IMR-90 (cell line): ENCODE data around the gene OR4D9. TPM values are rescaled to one million over a fixed set of nuclear protein-coding genes. Genes with fewer than 3 reads are reported as not detected.

Experiments used
- ATAC-seq: fragments of 200-7000 bp; cut with Tn5 transposase; 2 replicates; pipeline ENCODE4 v1.9.1; 2020; ENCODE audit warnings: low read depth, mild to moderate bottlenecking, moderate library complexity
- BruUV-seq: library from RNA; stranded (reverse); fragments of 400-500 nt; replicated peaks from 2 replicates; lab custom pipeline; 2021; lab: Mats Ljungman, UMichigan
- CTCF ChIA-PET: fragments of 300-600 bp; formaldehyde crosslinking; extraction: SDS; loops from one replicate; lab custom pipeline; 2021; ENCODE audit warnings: antibody characterized with exemption; lab: Yijun Ruan, JAX
- POLR2A ChIA-PET: fragments of 300-600 bp; sonication (Branson Sonifier 250); formaldehyde crosslinking; loops from one replicate; lab custom pipeline; 2022; ENCODE audit warnings: antibody characterized with exemption; ENCODE audit not compliant: unreplicated experiment; lab: Charles Lee
- DNase-seq: peaks from one replicate; pipeline ENCODE4 v3.0.0; 2013
- H2AFZ ChIP-seq: replicated peaks from 2 replicates; pipeline ENCODE3; 2013; ENCODE audit warnings: low read length, mild to moderate bottlenecking; ENCODE audit not compliant: poor library complexity
- H2AK5ac ChIP-seq: 2 replicates; pipeline ENCODE4 v1.6.1; 2013; ENCODE audit warnings: low read depth, low read length, inconsistent platforms
- H2AK9ac ChIP-seq: replicated peaks from 2 replicates; pipeline ENCODE3; 2013; ENCODE audit warnings: mild to moderate bottlenecking, low read depth, low read length, moderate library complexity; ENCODE audit not compliant: poor library complexity
- H2BK120ac ChIP-seq: 2 replicates; pipeline ENCODE4 v1.6.1; 2013; ENCODE audit warnings: low read depth, low read length, inconsistent platforms
- H2BK15ac ChIP-seq: 3 replicates; pipeline ENCODE4 v1.6.1; 2013; ENCODE audit warnings: low read depth, low read length, inconsistent platforms
- H2BK20ac ChIP-seq: 2 replicates; pipeline ENCODE4 v1.6.1; 2013; ENCODE audit warnings: low read depth, mild to moderate bottlenecking, inconsistent platforms, low read length, moderate library complexity
- H2BK5ac ChIP-seq: 2 replicates; pipeline ENCODE4 v1.6.1; 2013; ENCODE audit warnings: mild to moderate bottlenecking, low read depth, low read length, inconsistent platforms; ENCODE audit not compliant: poor library complexity, severe bottlenecking
- H3K14ac ChIP-seq: replicated peaks from 2 replicates; pipeline ENCODE4 v1.6.1; 2013; ENCODE audit warnings: low read depth, low read length, inconsistent platforms
- H3K18ac ChIP-seq: 2 replicates; pipeline ENCODE4 v1.6.1; 2013; ENCODE audit warnings: low read depth, low read length, control low read depth
- H3K23ac ChIP-seq: 2 replicates; pipeline ENCODE4 v1.6.1; 2013; ENCODE audit warnings: low read depth, low read length, inconsistent platforms
- H3K27ac ChIP-seq: 2 replicates; pipeline ENCODE4 v1.5.1; 2013; ENCODE audit warnings: mild to moderate bottlenecking, control low read depth, low read length; ENCODE audit not compliant: insufficient read depth
- H3K27me3 ChIP-seq: 2 replicates; pipeline ENCODE4 v1.6.1; 2013; ENCODE audit warnings: low read length; ENCODE audit not compliant: control insufficient read depth, insufficient read depth
- H3K36me3 ChIP-seq: 2 replicates; pipeline ENCODE4 v1.6.1; 2013; ENCODE audit warnings: low read length, mixed read lengths; ENCODE audit not compliant: control insufficient read depth, insufficient read depth
- H3K4ac ChIP-seq: 2 replicates; pipeline ENCODE4 v1.6.1; 2013; ENCODE audit warnings: low read depth, low read length, inconsistent platforms
- H3K4me1 ChIP-seq: 2 replicates; pipeline ENCODE4 v1.6.1; 2013; ENCODE audit warnings: low read length, mixed read lengths; ENCODE audit not compliant: control insufficient read depth, insufficient read depth
- H3K4me2 ChIP-seq: 2 replicates; pipeline ENCODE4 v1.6.1; 2013; ENCODE audit warnings: low read depth, mild to moderate bottlenecking, control low read depth, low read length, moderate library complexity
- H3K4me3 ChIP-seq: 2 replicates; pipeline ENCODE4 v1.5.1; 2013; ENCODE audit warnings: low read depth, mild to moderate bottlenecking, control low read depth, low read length, moderate library complexity; ENCODE audit not compliant: insufficient read depth
- H3K56ac ChIP-seq: 2 replicates; pipeline ENCODE4 v1.6.1; 2013; ENCODE audit warnings: low read length, inconsistent platforms; ENCODE audit not compliant: insufficient read depth; ENCODE audit errors: extremely low read depth
- H3K79me1 ChIP-seq, 2 experiments: 2 replicates each; pipeline ENCODE4 v1.6.1; 2013; ENCODE audit warnings: low read length in 2 of 2, inconsistent platforms in 1 of 2, low read depth in 1 of 2
- H3K9ac ChIP-seq: 2 replicates; pipeline ENCODE4 v1.6.1; 2013; ENCODE audit warnings: low read depth, low read length, control low read depth
- H3K9me1 ChIP-seq: 2 replicates; pipeline ENCODE4 v1.6.1; 2013; ENCODE audit warnings: low read length, inconsistent platforms; ENCODE audit not compliant: insufficient read depth
- H3K9me3 ChIP-seq: 2 replicates; pipeline ENCODE4 v1.6.1; 2013; ENCODE audit warnings: low read length; ENCODE audit not compliant: control insufficient read depth, insufficient read depth
- H4K20me1 ChIP-seq: 2 replicates; pipeline ENCODE4 v1.6.1; 2013; ENCODE audit warnings: low read length, inconsistent platforms; ENCODE audit not compliant: insufficient read depth
- H4K5ac ChIP-seq: 2 replicates; pipeline ENCODE4 v1.6.1; 2013; ENCODE audit warnings: mild to moderate bottlenecking, low read depth, low read length, control low read depth
- H4K8ac ChIP-seq, 2 experiments: 2 replicates each; pipeline ENCODE4 v1.6.1; 2013; ENCODE audit warnings: low read depth in 2 of 2, low read length in 2 of 2, control low read depth in 1 of 2, inconsistent platforms in 1 of 2
- H4K91ac ChIP-seq: 2 replicates; pipeline ENCODE4 v1.6.1; 2013; ENCODE audit warnings: low read depth, low read length, inconsistent platforms; ENCODE audit not compliant: insufficient read depth
- CHD1 ChIP-seq: IDR thresholded peaks from 2 replicates; pipeline ENCODE4 v1.6.1; 2012; ENCODE audit warnings: low read depth, low read length, improper control_type of control experiment
- ELK1 ChIP-seq: fragments of 150-350 bp; IDR thresholded peaks from 2 replicates; pipeline ENCODE4 v1.6.1; 2016; ENCODE audit warnings: low read depth, mild to moderate bottlenecking, low read length, moderate library complexity, borderline replicate concordance
- FOS ChIP-seq: fragments of 150-350 bp; IDR thresholded peaks from 2 replicates; pipeline ENCODE4 v1.6.1; 2016; ENCODE audit warnings: low read depth, low read length
- MAFK ChIP-seq: IDR thresholded peaks from 2 replicates; pipeline ENCODE4 v1.6.1; 2012; ENCODE audit warnings: low read depth, low read length, improper control_type of control experiment
- MAZ ChIP-seq: IDR thresholded peaks from 2 replicates; pipeline ENCODE4 v1.6.1; 2012; ENCODE audit warnings: low read depth, mild to moderate bottlenecking, low read length, improper control_type of control experiment, moderate library complexity, borderline replicate concordance
- RCOR1 ChIP-seq: IDR thresholded peaks from 2 replicates; pipeline ENCODE4 v1.6.1; 2012; ENCODE audit warnings: mild to moderate bottlenecking, low read length, improper control_type of control experiment; ENCODE audit not compliant: insufficient replicate concordance
- RFX5 ChIP-seq: IDR thresholded peaks from 2 replicates; pipeline ENCODE4 v1.8.0; 2012; ENCODE audit warnings: low read depth, mild to moderate bottlenecking, low read length, moderate library complexity
- WGBS, 2 experiments: methylation state at CpG; one replicate each; pipeline versions ENCODE4 v1.1.5 to v1.1.7; 2013; ENCODE audit warnings: missing lambda C conversion rate in 2 of 2; ENCODE audit not compliant: insufficient read length in 1 of 2; ENCODE audit errors: extremely low coverage in 2 of 2; 5-methylcytosine and 5-hydroxymethylcytosine counted together
- dilution Hi-C: fragments of 300-500 bp; cut with HindIII; formaldehyde crosslinking; loops from one replicate; pipeline ENCODE4 v1.14.3; 2018; ENCODE audit warnings: low sequenced_read_pairs; ENCODE audit not compliant: unreplicated experiment
- in situ Hi-C: fragments of 300-500 bp; cut with MboI; formaldehyde crosslinking; loops from 3 replicates; pipeline ENCODE4 v1.14.3; 2019; ENCODE audit warnings: low sequenced_read_pairs, inconsistent platforms, mixed read lengths
- intact Hi-C: fragments of 100-400 bp; cut with micrococcal nuclease; formaldehyde crosslinking; loops from 2 replicates; pipeline ENCODE4 v1.10.0; 2022
- polyA plus RNA-seq, 3 experiments: library from polyadenylated mRNA; depleted of rRNA; stranded (reverse); fragments of >200 nt; gene quantifications; 2 replicates each; pipeline ENCODE4 v1.2.3, GENCODE V29; 2012; ENCODE audit warnings: low replicate concordance in 1 of 3
- total RNA-seq: library from RNA; depleted of rRNA; stranded (reverse); fragments of >200 nt; gene quantifications from 2 replicates; pipeline ENCODE4 v1.2.3, GENCODE V29; 2012
- TF ChIP-seq, protein P1 (sequence below): fragments of 150-350 bp; IDR thresholded peaks from 2 replicates; pipeline ENCODE4 v1.6.1; 2017; ENCODE audit warnings: mild to moderate bottlenecking, antibody characterized with exemption, low read length, low read depth

OR4D9 gene
- total and polyA plus RNA-seq, 2 of the 4 experiments (the other 2 are of a cell fraction), result not detected

DNA sequence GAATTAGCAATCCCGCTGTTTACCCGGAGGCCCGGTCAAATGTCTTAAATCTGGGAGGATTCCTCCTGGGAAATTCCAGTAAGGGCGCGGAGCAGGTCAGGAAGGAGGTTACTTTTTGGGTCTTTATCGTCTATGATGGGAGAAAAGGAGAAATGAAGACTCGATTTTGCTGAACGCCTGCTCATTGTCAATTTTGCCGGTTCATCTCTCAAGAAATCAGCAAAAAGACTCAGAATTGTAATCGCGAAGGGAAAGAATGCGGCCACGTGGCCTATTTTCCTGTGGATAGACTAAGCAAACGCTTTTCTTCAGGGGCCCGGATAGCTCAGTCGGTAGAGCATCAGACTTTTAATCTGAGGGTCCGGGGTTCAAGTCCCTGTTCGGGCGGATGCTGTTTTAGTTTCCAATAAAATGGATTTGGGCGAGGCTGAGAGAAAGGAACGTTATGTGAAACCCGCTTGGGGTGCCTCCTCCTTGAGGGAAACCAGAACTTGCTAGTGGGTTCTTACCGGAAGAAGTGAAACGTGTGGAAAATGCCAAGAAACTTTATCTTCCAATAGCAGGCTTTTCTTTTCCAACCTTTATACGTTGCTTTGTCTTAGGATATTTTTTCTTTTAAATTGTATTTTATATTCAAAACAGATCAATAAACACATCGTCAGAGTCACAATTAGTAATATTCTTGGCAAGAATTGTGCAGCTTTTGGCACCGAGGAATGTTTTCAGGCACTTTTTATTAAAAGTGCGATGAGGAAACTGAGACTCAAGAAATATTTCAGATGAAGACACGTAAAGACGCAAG, 45.0 kb downstream of the OR4D9 start:
- no peaks in the 10 kb centered on the region for H3K36me3 ChIP-seq
- H2AFZ ChIP-seq, result peak overlapping the region; percentile 90
- DNase-seq (peak; percentile 93), ATAC-seq (peak; percentile 60)
- H3K4me3 ChIP-seq, result peak overlapping the region; percentile 45
- H2BK15ac ChIP-seq, result peak overlapping the region; percentile 16; the same call in 1 of the 3 replicates
- H3K4me1 ChIP-seq, result peaks cover 3% of the 10 kb centered on the region; the same call in 1 of the 2 replicates
- H2BK20ac ChIP-seq, result peak overlapping the region; percentile 36; the same call in 1 of the 2 replicates
- in situ Hi-C loops (loop anchor here (10.0 to 25.0 kb wide), 2 partner anchors 248 to 969 kb away; partner anchors contain the start of genes LPXN and ZFP91), intact Hi-C loops (loop anchor here (2.0 to 10.0 kb wide), 2 partner anchors 60 to 982 kb away; partner anchors contain the start of genes LPXN and ZFP91), dilution Hi-C loops (no loop called here)
- no peaks in the 10 kb centered on the region; the same call in none of the 2 replicates for H4K20me1 ChIP-seq
- H3K18ac ChIP-seq, result peak overlapping the region; percentile 28; the same call in 1 of the 2 replicates
- no peaks in the 10 kb centered on the region for H3K27me3 ChIP-seq
- ChIA-PET CTCF (no interaction called here), POLR2A (no interaction called here)
- H3K23ac ChIP-seq, result peak overlapping the region; percentile 82
- H3K27ac ChIP-seq, result peak overlapping the region; percentile 31; the same call in 1 of the 2 replicates
- no peak for TF ChIP-seq MAFK
- TF ChIP-seq, protein P1, sequence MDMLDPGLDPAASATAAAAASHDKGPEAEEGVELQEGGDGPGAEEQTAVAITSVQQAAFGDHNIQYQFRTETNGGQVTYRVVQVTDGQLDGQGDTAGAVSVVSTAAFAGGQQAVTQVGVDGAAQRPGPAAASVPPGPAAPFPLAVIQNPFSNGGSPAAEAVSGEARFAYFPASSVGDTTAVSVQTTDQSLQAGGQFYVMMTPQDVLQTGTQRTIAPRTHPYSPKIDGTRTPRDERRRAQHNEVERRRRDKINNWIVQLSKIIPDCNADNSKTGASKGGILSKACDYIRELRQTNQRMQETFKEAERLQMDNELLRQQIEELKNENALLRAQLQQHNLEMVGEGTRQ, result peak; percentile 91
- peak; percentile 37; the same call in 1 of the 2 replicates for TF ChIP-seq MAZ
- no peak for TF ChIP-seq RFX5
- TF ChIP-seq FOS, result peak; percentile 82; the same call in 1 of the 2 replicates
- peak; percentile 34 for TF ChIP-seq RCOR1
- TF ChIP-seq CHD1, result 0 out of 2 replicates have a peak, but pooled peaks have one; percentile 55
- TF ChIP-seq ELK1, result no peak
- H2BK120ac ChIP-seq, result peak overlapping the region; percentile 82
- 5% methylated on average over 19 of the region's 30 CpGs; no CpG with 5 or more reads in 1 of the 2 experiments for WGBS, 2 experiments
- no peak overlapping the region for H2AK5ac ChIP-seq
- no peaks in the 10 kb centered on the region for H3K9me1 ChIP-seq
- no peaks in the 10 kb centered on the region for H3K9me3 ChIP-seq
- H3K4ac ChIP-seq, result peak overlapping the region; percentile 51; the same call in 1 of the 2 replicates
- BruUV-seq, result no TSS peak
- H2AK9ac ChIP-seq, result no peak overlapping the region
- peak overlapping the region; percentile 63 for H3K4me2 ChIP-seq
- no peaks in the 10 kb centered on the region for H3K79me1 ChIP-seq
- peak overlapping the region; percentile 77 for H3K14ac ChIP-seq
- peak overlapping the region; percentile 39 for H2BK5ac ChIP-seq
- H4K5ac ChIP-seq, result peak overlapping the region; percentile 19; the same call in 1 of the 2 replicates
- H3K9ac ChIP-seq, result peak overlapping the region; percentile 57
- peak overlapping the region; percentile 51 for H4K91ac ChIP-seq
- H4K8ac ChIP-seq, result peak overlapping the region in 1 of 2 experiments; percentile 67; a peak in 2 of 4 replicates
- peak overlapping the region; percentile 62; the same call in 1 of the 2 replicates for H3K56ac ChIP-seq
